Lung (tissue), 12 donors: ENCODE data around the gene ATG5. TPM values are rescaled to one million over a fixed set of nuclear protein-coding genes. Genes with fewer than 3 reads are reported as not detected.
A peak's percentile ranks its signal among the peaks of the same experiment; 100 is the strongest.

Source experiments
- ATAC-seq: fragments of 200-7000 bp; cut with Tn5 transposase; one replicate; pipeline ENCODE4 v1.9.1; 2020; ENCODE audit warnings: moderate number of reproducible peaks; ENCODE audit not compliant: insufficient read depth, low FRiP score
- DNase-seq, 3 donors: peaks; one replicate each; pipeline ENCODE4 v3.0.0-alpha.2; 2013 to 2017
- H3K27ac ChIP-seq, 2 donors: one replicate each; pipeline ENCODE4 v1.5.1; 2013; ENCODE audit warnings: mild to moderate bottlenecking in 2 of 2, moderate library complexity in 2 of 2, control low read depth in 1 of 2, inconsistent platforms in 1 of 2, low read depth in 1 of 2, low read length in 1 of 2
- H3K27me3 ChIP-seq, 3 donors: one replicate each; pipeline ENCODE4 v1.5.1; 2013; ENCODE audit warnings: low read length in 2 of 3; ENCODE audit not compliant: control insufficient read depth in 3 of 3, insufficient read depth in 3 of 3
- H3K36me3 ChIP-seq, 4 donors: one replicate each; pipeline ENCODE4 v1.5.1; 2013; ENCODE audit warnings: low read length in 4 of 4, mild to moderate bottlenecking in 1 of 4, moderate library complexity in 1 of 4; ENCODE audit not compliant: control insufficient read depth in 4 of 4, insufficient read depth in 4 of 4
- H3K4me1 ChIP-seq, 5 donors: one replicate each; pipeline ENCODE4 v1.5.1; 2013; ENCODE audit warnings: low read length in 5 of 5, mild to moderate bottlenecking in 2 of 5, moderate library complexity in 1 of 5; ENCODE audit not compliant: control insufficient read depth in 5 of 5, insufficient read depth in 5 of 5
- H3K4me3 ChIP-seq: one replicate; pipeline ENCODE4 v1.5.1; 2013; ENCODE audit warnings: mild to moderate bottlenecking, control low read depth, moderate library complexity
- H3K9ac ChIP-seq, 2 donors: one replicate each; pipeline ENCODE4 v1.5.1; 2013; ENCODE audit warnings: low read length in 2 of 2, control low read depth in 1 of 2; ENCODE audit not compliant: insufficient read depth in 1 of 2
- H3K9me3 ChIP-seq, 4 donors: one replicate each; pipeline ENCODE4 v1.5.1; 2013; ENCODE audit warnings: low read length in 3 of 4, mild to moderate bottlenecking in 1 of 4, moderate library complexity in 1 of 4; ENCODE audit not compliant: control insufficient read depth in 4 of 4, insufficient read depth in 3 of 4
- WGBS, 2 donors: extraction: QIAGEN DNeasy Blood & Tissue Kit; methylation state at CpG; one replicate each; pipeline ENCODE4 v1.1.7; 2013; 5-methylcytosine and 5-hydroxymethylcytosine counted together
- polyA plus RNA-seq, 2 donors: library from polyadenylated mRNA; stranded (reverse); fragments of 200-250 nt; gene quantifications; one replicate each; pipeline ENCODE4 v1.2.1, GENCODE V29; 2013
- total RNA-seq, 2 donors: library from RNA; depleted of rRNA in 1 of 2; stranded (reverse); fragments of >200 nt in 1 of 2; gene quantifications; one replicate each; pipeline ENCODE4 v1.2.1, GENCODE V29; 2014 to 2021
- TF ChIP-seq, protein P1 (sequence below): IDR thresholded peaks from 2 replicates; pipeline ENCODE4 v1.5.1; 2012; ENCODE audit warnings: mild to moderate bottlenecking; ENCODE audit errors: control extremely low read depth, extremely low read depth
- donor health status: control.
- donor health status: control.
- donor health status: Bipolar disorder and iron deficiency.
- donor health status: healthy.
- donor health status: DM: yes; HTN: yes; CAD: no.

The ATG5 gene
- total and polyA plus RNA-seq, 4 donors: 15.0 to 54.2 (median 22.3) TPM

DNA sequence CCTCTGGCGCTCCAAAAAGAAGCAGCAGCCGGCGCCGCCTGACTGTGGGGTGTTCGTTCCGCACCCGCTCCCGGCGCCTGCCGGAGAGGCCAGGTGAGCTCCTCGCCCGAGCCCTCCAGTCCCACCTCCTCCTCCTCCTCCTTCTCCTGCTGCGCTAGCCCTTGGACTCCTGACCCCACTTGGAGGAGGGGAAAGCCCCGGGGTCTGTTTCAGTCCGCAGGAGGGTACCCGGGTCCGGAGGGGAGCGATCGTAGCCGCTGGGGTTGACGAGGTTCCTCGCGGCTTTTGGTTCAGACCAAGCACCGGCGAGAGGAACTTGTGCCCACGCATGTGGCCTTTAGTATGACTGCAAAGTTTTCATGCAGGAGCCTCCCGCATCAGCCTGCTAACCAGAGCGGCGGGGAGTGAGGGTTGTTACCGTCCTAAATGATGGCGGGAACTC is 35.5 kb upstream of the ATG5 start:
- WGBS, 2 donors: 1 to 4% methylated on average over 22 to 31 of the region's 31 CpGs
- TF ChIP-seq, protein P1, sequence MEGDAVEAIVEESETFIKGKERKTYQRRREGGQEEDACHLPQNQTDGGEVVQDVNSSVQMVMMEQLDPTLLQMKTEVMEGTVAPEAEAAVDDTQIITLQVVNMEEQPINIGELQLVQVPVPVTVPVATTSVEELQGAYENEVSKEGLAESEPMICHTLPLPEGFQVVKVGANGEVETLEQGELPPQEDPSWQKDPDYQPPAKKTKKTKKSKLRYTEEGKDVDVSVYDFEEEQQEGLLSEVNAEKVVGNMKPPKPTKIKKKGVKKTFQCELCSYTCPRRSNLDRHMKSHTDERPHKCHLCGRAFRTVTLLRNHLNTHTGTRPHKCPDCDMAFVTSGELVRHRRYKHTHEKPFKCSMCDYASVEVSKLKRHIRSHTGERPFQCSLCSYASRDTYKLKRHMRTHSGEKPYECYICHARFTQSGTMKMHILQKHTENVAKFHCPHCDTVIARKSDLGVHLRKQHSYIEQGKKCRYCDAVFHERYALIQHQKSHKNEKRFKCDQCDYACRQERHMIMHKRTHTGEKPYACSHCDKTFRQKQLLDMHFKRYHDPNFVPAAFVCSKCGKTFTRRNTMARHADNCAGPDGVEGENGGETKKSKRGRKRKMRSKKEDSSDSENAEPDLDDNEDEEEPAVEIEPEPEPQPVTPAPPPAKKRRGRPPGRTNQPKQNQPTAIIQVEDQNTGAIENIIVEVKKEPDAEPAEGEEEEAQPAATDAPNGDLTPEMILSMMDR: no peak
- peak; percentile 48 for ATAC-seq
- Histone ChIP-seq H3K9ac (no peak overlapping the region), H3K27me3 (peaks cover 0 to 34% (median 21%) of the 10 kb centered on the region in 3 donors), H3K4me3 (peak overlapping the region; percentile 36), H3K4me1 (peaks cover 0 to 12% (median 4%) of the 10 kb centered on the region in 5 donors), H3K9me3 (no peaks in the 10 kb centered on the region), H3K27ac (no peak overlapping the region), H3K36me3 (no peaks in the 10 kb centered on the region)
- no peak for DNase-seq

DNA sequence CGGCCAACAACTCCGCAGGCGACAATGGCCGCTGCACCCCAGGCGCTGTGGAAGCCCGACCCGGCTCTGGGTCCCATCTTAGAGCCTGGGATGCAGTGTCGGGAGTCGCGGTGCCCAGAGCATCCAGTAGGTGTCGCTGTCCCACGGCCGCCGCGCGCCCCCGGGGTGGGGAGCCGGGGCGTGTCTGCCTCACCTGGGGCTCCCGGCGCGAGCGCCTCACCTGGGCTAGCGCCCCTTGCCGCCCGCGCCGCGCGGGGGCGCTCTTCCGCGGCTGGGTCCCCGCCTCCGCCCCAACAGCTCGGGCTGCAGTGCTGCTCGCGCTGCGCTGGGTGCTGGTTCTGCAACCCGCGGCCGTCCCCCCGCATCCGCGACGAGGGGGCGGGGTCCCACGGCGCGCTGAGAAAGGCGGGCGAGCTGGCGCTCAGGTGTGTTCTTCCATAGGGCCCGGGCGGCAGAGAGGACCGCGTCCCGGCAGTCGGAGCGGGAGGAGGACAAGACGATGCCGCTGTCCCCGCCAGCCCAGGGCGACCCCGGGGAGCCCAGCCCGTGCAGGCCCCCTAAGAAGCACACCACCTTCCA is 34.9 kb upstream of the ATG5 start, which contains the start of gene CRYBG1:
Gene CRYBG1, plus strand, starts transcription at position 308 of the 579 bp plus-strand sequence. Its CDS starts 192 bp downstream, at position 500.
- Histone ChIP-seq H3K9me3 (no peaks in the 10 kb centered on the region), H3K4me3 (peak within 1 kb of the TSS; percentile 36), H3K4me1 (peaks cover 0 to 12% (median 4%) of the 10 kb centered on the region in 5 donors), H3K27ac (no peak within 1 kb of the TSS), H3K27me3 (peaks cover 0 to 36% (median 21%) of the 10 kb centered on the region in 3 donors), H3K36me3 (no peaks in the 10 kb centered on the region), H3K9ac (no peak within 1 kb of the TSS)
- WGBS, 2 donors: 1 to 2% methylated on average over 63 to 66 of the region's 66 CpGs
- peak; percentile 98 for ATAC-seq
- TF ChIP-seq, protein P1: peak; percentile 51
- peak; percentile 52 to 71 (median 58) for DNase-seq

DNA sequence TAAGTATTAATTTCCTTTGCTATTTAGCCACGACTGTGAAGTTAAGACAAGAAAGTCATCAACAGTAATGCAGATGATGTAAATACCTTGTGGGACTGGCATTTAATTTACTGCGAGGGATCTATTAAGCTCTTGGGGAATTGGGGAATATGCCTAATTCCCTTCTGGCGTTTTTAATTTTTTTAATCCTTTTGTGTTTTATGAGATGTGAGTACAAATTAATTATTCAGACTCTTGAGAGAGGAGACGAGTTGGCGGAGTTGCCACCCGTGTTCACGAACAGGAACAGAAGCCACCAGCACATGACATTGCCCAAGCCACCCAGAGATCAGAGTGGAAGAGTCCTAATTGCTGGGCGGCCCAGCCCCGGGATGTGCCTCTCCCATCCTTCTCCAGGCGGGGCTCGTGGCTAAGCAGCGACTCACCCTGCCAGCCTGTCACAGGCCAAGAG is 34.4 kb upstream of the ATG5 start:
- Histone ChIP-seq H3K27ac (no peak overlapping the region), H3K9me3 (no peaks in the 10 kb centered on the region), H3K4me3 (no peak overlapping the region), H3K4me1 (peaks cover 0 to 12% (median 4%) of the 10 kb centered on the region in 5 donors), H3K9ac (no peak overlapping the region), H3K27me3 (peaks cover 0 to 38% (median 21%) of the 10 kb centered on the region in 3 donors), H3K36me3 (no peaks in the 10 kb centered on the region)
- DNase-seq (no peak), ATAC-seq (no peak)
- TF ChIP-seq, protein P1: no peak
- WGBS, 2 donors: 26% methylated on average over 12 of the region's 12 CpGs
